MCF 10A (cell line): ENCODE results near the gene DNASE1. TPM values are rescaled to one million over a fixed set of nuclear protein-coding genes. Genes with fewer than 3 reads are reported as not detected.

Experiments
- BruUV-seq: library from RNA; stranded (reverse); fragments of 400-500 nt; replicated peaks from 2 replicates; lab custom pipeline; 2021; lab: Mats Ljungman, UMichigan
- CTCF ChIA-PET: fragments of 300-600 bp; sonication (Branson Sonifier 250); formaldehyde crosslinking; extraction: SDS; loops from one replicate; lab custom pipeline; 2021; ENCODE audit warnings: antibody characterized with exemption, inconsistent platforms; lab: Yijun Ruan, JAX
- POLR2A ChIA-PET: fragments of 300-600, 350-650 bp; sonication (Branson Sonifier 250); formaldehyde crosslinking; extraction: SDS; loops from one replicate; lab custom pipeline; 2020; ENCODE audit warnings: antibody characterized with exemption, inconsistent platforms; lab: Yijun Ruan, JAX
- DNase-seq: peaks from one replicate; pipeline ENCODE4 v3.0.0-alpha.2; 2018; ENCODE audit not compliant: unreplicated experiment
- H3K27ac Mint-ChIP-seq: one replicate; pipeline ENCODE4 v1.8.0; 2022; ENCODE audit warnings: mild to moderate bottlenecking, low read depth, mixed read lengths; ENCODE audit not compliant: unreplicated experiment
- H3K27me3 Mint-ChIP-seq: one replicate; pipeline ENCODE4 v1.8.0; 2022; ENCODE audit warnings: mixed read lengths; ENCODE audit not compliant: insufficient read depth, unreplicated experiment
- H3K36me3 Mint-ChIP-seq: one replicate; pipeline ENCODE4 v1.8.0; 2022; ENCODE audit warnings: mild to moderate bottlenecking, moderate library complexity, mixed read lengths; ENCODE audit not compliant: insufficient read depth, unreplicated experiment
- H3K4me1 Mint-ChIP-seq: one replicate; pipeline ENCODE4 v1.8.0; 2022; ENCODE audit warnings: mixed read lengths; ENCODE audit not compliant: insufficient read depth, unreplicated experiment
- H3K4me3 Mint-ChIP-seq: one replicate; pipeline ENCODE4 v1.8.0; 2022; ENCODE audit warnings: mild to moderate bottlenecking, moderate library complexity, mixed read lengths; ENCODE audit not compliant: unreplicated experiment
- H3K9me3 Mint-ChIP-seq: one replicate; pipeline ENCODE4 v1.8.0; 2022; ENCODE audit warnings: mixed read lengths; ENCODE audit not compliant: unreplicated experiment
- intact Hi-C: fragments of 100-400 bp; cut with micrococcal nuclease; formaldehyde crosslinking; loops from 2 replicates; pipeline ENCODE4 v1.14.1; 2022
- total RNA-seq: library from RNA; stranded (reverse); gene quantifications from 2 replicates; pipeline ENCODE4 v1.2.3, GENCODE V29; 2022
- TF ChIP-seq, protein P1 (sequence below): fragments of 200-600 bp; IDR thresholded peaks from one replicate; pipeline ENCODE4 v1.8.0; 2022; ENCODE audit warnings: antibody characterized with exemption, mild to moderate bottlenecking; ENCODE audit not compliant: unreplicated experiment

The DNASE1 gene
- total RNA-seq, 1 experiment from 2014 or later, result 11.4 TPM

GRCh38 chr16:3694051-3694450 lies 39.6 kb downstream of the DNASE1 start:
- Mint-ChIP-seq H3K36me3 (peaks cover 50% of the 10 kb centered on the region), H3K4me3 (no peak overlapping the region), H3K4me1 (peaks cover 8% of the 10 kb centered on the region), H3K9me3 (no peaks in the 10 kb centered on the region), H3K27me3 (no peaks in the 10 kb centered on the region), H3K27ac (no peak overlapping the region)
- POLR2A ChIA-PET, result no interaction called here
- TF ChIP-seq, protein P1, sequence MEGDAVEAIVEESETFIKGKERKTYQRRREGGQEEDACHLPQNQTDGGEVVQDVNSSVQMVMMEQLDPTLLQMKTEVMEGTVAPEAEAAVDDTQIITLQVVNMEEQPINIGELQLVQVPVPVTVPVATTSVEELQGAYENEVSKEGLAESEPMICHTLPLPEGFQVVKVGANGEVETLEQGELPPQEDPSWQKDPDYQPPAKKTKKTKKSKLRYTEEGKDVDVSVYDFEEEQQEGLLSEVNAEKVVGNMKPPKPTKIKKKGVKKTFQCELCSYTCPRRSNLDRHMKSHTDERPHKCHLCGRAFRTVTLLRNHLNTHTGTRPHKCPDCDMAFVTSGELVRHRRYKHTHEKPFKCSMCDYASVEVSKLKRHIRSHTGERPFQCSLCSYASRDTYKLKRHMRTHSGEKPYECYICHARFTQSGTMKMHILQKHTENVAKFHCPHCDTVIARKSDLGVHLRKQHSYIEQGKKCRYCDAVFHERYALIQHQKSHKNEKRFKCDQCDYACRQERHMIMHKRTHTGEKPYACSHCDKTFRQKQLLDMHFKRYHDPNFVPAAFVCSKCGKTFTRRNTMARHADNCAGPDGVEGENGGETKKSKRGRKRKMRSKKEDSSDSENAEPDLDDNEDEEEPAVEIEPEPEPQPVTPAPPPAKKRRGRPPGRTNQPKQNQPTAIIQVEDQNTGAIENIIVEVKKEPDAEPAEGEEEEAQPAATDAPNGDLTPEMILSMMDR, result no peak
- CTCF ChIA-PET, result interaction anchor here (0.6 kb wide), 2 partner anchors 58 to 111 kb away, joined by 3 read pairs; no protein-coding TSS in a partner anchor
- BruUV-seq, result no TSS peak
- DNase-seq, result no peak
- intact Hi-C loops, result no loop called here

GRCh38 chr16:3695610-3696369 lies 41.3 kb downstream of the DNASE1 start:
- Mint-ChIP-seq H3K27ac (no peak overlapping the region), H3K27me3 (no peaks in the 10 kb centered on the region), H3K36me3 (peaks cover 33% of the 10 kb centered on the region), H3K9me3 (no peaks in the 10 kb centered on the region), H3K4me3 (no peak overlapping the region), H3K4me1 (peaks cover 2% of the 10 kb centered on the region)
- ChIA-PET POLR2A (interaction anchor here (1.0 kb wide), 1 partner anchor 14 kb away, joined by 3 read pairs; no protein-coding TSS in a partner anchor), CTCF (interaction anchor here (0.6 to 1.5 kb wide), 3 partner anchors 66 to 704 kb away, joined by 3 to 5 read pairs (median 4); no protein-coding TSS in a partner anchor)
- intact Hi-C loops, result no loop called here
- no peak for DNase-seq
- TF ChIP-seq, protein P1, result no peak
- no TSS peak for BruUV-seq

DNA sequence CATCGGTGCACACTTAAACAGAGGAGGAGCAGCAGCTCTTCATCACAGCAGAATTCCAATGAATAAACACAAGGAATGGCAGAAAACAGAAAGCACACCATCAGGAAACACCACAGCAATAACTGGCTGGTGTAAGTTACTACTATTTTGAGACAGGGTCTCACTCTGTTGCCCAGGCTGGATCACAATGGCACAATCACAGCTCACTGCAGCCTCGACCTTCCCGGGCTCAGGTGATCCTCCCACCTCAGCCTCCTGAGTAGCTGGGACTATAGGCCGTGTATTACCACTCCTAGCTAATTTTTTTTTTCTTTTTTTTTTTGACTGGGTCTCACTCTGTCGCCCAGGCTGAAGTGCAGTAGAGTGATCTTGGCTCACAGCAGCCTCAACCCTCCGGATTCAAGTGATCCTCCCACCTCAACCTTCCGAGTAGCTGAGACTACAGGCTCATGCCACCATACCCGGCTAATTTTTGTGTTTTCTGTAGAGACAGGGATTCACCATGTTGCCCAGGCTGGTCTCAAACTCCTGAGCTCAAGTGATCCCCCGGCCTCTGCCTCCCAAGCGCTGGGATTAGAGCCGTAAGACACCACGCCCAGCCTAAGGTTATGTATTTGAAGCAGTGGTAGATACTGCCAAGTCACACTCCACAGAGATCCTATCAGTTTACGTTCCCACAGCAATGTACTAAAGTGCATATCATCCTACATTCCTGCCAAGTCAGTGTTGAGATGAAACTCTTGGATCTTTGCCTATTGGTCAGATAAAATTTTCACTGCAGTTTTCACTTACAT lies 42.1 kb downstream of the DNASE1 start:
- no TSS peak for BruUV-seq
- TF ChIP-seq, protein P1, result no peak
- ChIA-PET POLR2A (interaction anchor here (0.6 to 1.5 kb wide), 3 partner anchors 14 to 27 kb away, joined by 3 to 6 read pairs (median 3); partner anchors contain the start of gene TRAP1), CTCF (interaction anchor here (0.6 to 0.7 kb wide), 2 partner anchors 67 to 703 kb away, joined by 3 to 5 read pairs; no protein-coding TSS in a partner anchor)
- intact Hi-C loops, result no loop called here
- no peaks in the 10 kb centered on the region for H3K4me1 Mint-ChIP-seq
- no peak overlapping the region for H3K4me3 Mint-ChIP-seq
- no peaks in the 10 kb centered on the region for H3K9me3 Mint-ChIP-seq
- peaks cover 30% of the 10 kb centered on the region for H3K36me3 Mint-ChIP-seq
- DNase-seq, result peak; percentile 50
- H3K27me3 Mint-ChIP-seq, result no peaks in the 10 kb centered on the region
- H3K27ac Mint-ChIP-seq, result no peak overlapping the region

- no TSS peak for BruUV-seq
- CTCF ChIA-PET, result interaction anchor here (0.7 kb wide), 2 partner anchors 9 to 416 kb away, joined by 3 read pairs; no protein-coding TSS in a partner anchor
- no peak overlapping the region for H3K27ac Mint-ChIP-seq
- POLR2A ChIA-PET, result interaction anchor here (3.1 kb wide), 1 partner anchor 19 kb away, joined by 13 read pairs; the partner anchor contains the start of gene TRAP1
- H3K36me3 Mint-ChIP-seq, result peaks cover 40% of the 10 kb centered on the region
- H3K27me3 Mint-ChIP-seq, result no peaks in the 10 kb centered on the region
- H3K9me3 Mint-ChIP-seq, result no peaks in the 10 kb centered on the region
- no peak for DNase-seq
- TF ChIP-seq, protein P1, result no peak
- intact Hi-C loops, result no loop called here
- H3K4me1 Mint-ChIP-seq, result no peaks in the 10 kb centered on the region
- H3K4me3 Mint-ChIP-seq, result no peak overlapping the region
Measured at GRCh38 chr16:3698941-3699340, 44.5 kb downstream of the DNASE1 start.
